Measurements from ENCODE around the gene IL17D.

DNA sequence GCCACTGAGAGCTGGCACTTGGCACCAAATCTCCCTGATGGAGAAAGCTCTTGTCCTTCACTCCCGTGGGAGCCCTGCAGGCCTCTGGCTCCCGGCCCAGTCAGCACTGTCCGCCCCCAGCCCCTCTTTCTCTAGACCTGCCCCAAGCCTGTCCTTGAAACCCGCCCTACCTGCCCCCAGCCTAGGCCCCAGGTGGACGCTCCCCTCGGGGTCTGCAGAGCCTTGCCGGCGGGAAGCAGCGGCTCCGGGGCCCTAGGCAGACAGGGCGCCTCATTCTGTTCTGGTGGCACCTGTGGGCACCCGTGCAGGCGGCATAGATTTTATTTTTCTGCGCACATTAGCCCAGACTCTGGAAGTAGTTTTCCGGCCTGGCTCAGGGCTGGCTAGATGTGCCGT lies 17.6 kb downstream of the IL17D start:
- TF ChIP-seq, protein P1, sequence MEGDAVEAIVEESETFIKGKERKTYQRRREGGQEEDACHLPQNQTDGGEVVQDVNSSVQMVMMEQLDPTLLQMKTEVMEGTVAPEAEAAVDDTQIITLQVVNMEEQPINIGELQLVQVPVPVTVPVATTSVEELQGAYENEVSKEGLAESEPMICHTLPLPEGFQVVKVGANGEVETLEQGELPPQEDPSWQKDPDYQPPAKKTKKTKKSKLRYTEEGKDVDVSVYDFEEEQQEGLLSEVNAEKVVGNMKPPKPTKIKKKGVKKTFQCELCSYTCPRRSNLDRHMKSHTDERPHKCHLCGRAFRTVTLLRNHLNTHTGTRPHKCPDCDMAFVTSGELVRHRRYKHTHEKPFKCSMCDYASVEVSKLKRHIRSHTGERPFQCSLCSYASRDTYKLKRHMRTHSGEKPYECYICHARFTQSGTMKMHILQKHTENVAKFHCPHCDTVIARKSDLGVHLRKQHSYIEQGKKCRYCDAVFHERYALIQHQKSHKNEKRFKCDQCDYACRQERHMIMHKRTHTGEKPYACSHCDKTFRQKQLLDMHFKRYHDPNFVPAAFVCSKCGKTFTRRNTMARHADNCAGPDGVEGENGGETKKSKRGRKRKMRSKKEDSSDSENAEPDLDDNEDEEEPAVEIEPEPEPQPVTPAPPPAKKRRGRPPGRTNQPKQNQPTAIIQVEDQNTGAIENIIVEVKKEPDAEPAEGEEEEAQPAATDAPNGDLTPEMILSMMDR (IDR thresholded peaks at IDR 0.05) = no peak
- no peak for TF ChIP-seq POLR2A (IDR thresholded peaks at IDR 0.05)

All from body of pancreas (tissue), 4 donors.